AML-193 (cell line): ENCODE measurements around the gene TMED8.
"Not testable (repeated sequence)": the region's sequence is repeated elsewhere in the genome, so short reads cannot be mapped to it uniquely, and the experiment has no call there.

ENCODE experiments used
- DNase-seq, 2 experiments: peaks; one replicate each; lab custom pipeline; 2025; lab: John Stamatoyannopoulos, UW

TMED8 gene, protein sequence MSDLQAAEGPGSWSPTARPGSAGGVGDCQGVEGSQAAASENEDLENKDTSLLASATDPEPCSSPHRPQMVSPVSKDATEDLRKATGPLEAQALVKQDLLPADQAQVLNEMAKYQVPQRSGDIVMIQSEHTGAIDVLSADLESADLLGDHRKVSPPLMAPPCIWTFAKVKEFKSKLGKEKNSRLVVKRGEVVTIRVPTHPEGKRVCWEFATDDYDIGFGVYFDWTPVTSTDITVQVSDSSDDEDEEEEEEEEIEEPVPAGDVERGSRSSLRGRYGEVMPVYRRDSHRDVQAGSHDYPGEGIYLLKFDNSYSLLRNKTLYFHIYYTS

DNA sequence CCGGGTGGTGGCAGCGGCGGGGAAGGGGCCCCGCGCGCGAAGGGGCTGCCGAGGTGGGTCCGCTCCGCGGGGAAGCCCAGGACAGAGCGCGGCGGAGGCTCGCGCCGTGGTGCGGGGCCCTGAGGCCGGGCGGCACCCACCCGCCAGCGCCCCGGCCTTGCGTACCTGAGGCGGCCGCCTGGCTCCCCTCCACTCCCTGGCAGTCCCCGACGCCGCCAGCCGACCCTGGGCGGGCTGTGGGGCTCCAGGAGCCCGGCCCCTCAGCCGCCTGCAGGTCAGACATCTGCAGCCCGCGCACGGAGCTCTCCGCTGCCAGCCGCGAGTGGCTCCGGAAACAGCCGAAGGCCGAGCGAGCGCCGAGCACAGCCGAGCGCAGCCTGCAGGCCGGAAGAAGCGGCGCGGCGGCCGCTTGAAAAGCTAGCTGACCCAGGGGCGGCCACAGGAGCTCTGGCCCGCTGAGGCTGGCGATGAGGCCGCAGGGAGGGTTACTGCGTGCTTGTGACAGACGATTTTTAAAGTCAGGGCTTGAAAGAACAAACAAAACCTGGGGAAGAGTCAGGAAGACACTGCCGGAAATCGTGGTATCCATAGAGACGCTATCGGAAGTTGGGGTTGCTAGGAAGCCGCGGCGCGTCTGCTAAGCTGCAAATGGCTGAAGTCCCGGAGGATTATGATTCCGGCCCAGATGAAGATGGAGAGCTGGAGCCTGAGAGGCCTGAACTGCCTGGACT lies at the start of gene TMED8, which contains the start of gene SAMD15:
Gene TMED8, minus strand, starts transcription at position 324 of the 731 bp plus-strand sequence. Its CDS starts 41 bp downstream, at position 283.
Gene SAMD15, plus strand, starts transcription at position 609 of the 731 bp plus-strand sequence. Its CDS starts 40 bp downstream, at position 649.
- peak; percentile 81 to 83 for DNase-seq

DNA sequence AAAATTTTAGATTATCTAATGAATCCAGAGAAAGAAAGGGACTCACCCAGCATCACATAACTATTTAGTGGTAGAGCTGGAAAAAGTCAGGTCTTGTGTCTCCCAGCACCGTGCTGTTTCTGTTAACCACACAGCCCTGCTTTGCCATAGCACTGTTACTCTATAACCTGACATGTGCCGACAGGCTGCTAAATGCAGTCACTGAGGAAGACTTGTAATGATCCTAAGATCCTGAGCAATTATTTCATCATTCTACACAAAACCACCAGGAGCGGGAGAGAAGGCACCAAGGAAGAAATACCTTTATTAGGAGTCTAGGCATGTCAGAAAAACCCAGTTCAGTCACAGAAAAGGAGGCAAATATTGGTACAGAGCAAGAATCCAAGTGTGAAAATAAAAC lies 49.5 kb upstream of the TMED8 start:
- no peak for DNase-seq

DNA sequence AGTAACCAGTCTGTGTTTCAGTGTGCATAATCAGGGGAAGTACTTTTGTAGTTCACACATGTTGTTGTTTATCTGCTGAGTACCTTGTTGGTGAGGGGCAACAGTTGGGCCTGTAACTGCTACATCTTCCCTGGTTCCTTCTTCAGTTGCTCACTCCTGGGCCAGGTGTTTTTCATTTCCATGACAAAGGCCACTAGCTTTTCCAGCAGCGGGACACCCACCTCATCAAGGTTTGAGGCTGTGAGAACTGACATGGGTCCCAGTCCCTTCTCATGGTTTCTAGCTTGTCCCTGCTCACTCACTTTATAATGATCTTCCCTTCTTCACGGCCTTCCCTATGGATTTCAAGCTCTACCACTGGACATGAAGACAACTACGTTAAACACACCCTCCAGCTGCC lies 48.0 kb upstream of the TMED8 start:
- no peak for DNase-seq

DNA sequence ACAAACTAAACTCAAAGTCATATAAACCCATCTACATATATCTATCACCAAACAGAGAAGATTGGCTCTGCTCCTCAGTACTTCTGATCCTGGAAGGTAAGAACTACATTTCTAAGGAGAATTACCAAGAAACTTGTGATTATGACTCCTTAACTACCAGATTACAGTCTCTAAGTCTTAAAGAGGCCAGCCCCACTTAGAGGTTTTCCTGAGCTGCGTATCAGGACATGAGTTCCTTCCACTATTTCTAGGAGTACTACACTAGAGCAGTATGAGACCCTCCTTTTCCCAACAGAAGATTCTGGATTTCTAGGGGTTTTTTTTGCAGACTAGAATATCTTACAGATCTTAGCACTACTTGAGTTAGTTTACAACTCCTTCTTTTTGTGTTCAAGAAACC lies 46.5 kb upstream of the TMED8 start, which contains the start of gene NOXRED1:
Gene NOXRED1, minus strand, starts transcription at position 101 of the 400 bp plus-strand sequence. CDS start 634 bp downstream, outside the sequence.
- DNase-seq = no peak

DNA sequence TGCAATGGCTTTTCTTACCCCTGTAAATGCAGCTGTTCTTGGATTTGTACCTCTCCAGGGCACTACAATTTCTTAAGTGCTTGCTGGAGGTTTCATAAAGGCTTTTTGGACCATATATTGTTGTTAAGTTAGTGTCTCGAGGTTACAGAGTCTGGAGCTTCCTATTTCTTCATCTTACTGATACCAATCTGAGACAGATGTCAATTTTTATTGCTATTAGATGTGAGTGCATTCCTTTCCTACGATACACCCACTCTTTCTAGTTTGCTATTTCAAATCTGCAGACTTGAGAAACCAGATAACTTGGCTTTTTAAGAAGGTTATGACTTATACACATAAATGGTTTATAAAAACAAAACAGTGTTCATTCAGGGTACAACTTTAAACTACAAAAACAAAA lies 44.3 kb upstream of the TMED8 start:
- DNase-seq = no peak

DNA sequence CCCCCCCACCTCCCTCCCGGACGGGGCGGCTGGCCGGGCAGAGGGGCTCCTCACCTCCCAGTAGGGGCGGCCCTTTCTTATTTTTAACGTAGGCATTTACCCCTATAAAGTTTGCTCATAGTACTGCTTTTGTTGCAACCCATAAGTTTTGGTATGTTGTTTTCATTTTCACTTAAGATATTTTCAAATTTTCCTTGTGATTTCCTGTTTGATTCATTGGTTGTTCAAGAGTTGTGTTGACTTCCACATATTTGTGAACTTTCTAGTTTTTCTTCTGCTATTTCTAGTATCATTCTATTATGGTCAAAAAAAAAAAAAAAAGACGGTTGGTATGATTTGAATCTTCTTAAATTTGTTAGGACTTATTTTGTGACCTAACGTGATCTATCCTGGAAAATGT lies 39.9 kb upstream of the TMED8 start:
- DNase-seq = no peak

DNA sequence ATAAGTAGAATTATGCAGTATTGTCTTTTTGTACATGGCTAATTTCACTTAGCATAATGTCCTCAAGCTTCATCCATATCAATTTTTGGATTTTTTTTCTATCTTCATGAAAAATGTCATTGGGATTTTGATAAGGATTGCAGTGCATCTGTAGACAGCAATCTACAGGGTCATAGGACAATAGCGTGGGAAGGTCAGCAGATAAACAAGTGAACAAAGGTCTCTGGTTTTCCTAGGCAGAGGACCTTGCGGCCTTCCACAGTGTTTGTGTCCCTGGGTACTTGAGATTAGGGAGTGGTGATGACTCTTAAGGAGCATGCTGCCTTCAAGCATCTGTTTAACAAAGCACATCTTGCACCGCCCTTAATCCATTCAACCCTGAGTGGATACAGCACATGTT lies 39.2 kb upstream of the TMED8 start:
- not testable (repeated sequence) for DNase-seq

DNA sequence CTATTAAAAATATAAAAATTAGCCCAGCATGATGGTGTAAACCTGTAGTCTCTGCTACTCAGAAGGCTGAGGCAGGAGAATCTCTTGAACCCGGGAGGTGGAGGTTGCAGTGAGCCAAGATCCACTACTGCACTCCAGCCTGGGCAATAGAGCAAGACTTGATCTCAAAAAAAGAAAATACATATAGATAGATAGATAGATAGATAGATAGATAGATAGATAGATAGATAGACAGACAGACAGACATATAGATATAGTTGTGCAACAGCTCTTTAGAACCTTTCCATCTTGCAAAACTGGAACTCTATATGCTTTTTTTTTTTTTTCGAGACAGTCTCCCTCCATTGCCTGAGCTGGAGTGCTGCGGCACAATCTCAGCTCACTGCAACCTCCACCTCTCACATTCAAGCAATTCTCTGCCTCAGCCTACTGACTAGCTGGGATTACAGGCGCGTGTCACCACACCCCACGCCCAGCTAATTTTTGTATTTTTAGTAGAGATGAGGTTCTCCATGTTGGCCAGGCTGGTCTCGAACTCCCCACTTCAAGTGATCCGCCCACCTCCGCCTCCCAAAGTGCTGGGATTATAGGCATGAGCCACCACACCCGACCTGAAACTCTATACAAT lies 38.6 kb upstream of the TMED8 start:
- DNase-seq = not testable (repeated sequence)

DNA sequence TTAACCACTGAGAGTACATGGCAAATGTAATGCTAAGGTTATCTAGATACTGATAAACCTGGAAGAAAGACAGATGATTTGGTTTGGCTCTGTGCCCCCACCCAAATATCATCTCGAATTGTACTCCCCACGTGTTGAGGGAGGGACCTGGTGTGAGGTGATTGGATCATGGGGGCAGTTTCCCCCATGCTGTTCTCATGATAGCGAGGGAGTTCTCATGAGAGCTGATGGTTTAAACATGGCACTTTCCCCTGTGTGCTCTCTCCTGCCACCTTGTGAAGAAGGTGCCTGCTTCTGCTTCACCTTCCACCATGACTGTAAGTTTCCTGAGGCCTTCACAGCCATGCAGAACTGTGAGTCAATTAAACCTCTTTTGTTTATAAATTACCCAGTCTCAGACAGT lies 32.2 kb upstream of the TMED8 start:
- DNase-seq = no peak

DNA sequence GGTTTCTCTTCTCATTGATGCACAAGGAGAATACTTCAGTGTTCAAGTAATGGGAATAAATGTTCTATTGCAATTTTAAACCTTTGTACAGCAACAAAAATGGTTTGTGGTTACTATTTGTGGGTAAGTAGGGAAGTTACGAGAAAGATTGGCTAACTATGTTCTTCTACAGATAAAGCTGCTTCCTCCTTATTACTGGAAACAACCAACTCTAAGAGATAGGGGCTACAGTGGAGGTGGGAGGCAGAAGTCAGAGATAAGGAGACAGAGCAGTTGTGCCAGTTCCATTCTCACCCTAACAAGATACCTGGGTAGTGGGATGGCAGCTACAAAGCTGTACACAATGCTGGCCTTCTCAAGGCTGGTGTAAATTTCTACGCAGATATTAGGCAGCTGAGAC lies 30.3 kb upstream of the TMED8 start:
- DNase-seq = peak; percentile 85 to 86

DNA sequence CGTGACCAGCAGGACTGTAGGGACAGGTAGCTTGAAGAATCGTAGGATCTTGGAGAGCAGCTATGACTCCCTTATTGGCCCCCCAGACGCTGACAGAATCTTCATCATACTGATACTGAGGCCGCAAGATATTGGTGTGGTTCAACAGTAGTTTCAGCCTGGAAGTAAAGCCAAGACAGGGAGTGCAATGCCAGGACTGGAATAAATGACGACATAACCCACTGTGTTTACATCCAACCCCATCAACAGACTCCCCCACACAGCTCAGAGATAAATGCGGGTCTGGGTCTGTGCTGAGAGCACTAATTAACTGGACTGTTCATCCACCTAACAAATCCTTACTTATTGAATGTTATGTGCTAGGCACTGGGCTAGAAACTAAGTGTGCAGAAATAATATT lies 29.8 kb upstream of the TMED8 start:
- peak in 1 of 2 experiments; percentile 5 for DNase-seq

DNA sequence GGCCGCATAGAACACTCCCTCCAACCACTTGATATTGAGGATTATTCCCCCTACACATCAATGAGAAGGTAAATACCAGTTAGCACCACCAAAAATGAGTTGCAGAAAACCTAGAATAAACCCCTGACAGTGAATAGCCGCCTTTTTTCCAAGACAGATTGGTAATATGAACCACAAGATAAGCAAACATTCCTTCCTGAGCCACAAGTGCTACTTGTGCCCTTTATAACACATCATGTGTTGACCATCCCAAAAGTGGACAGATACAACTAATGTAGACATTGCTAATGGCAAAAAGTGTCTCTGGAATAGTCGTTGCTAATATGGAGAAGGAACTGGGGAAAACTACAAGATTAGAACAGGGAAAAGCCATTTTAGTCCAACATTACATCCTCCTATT lies 29.2 kb upstream of the TMED8 start:
- DNase-seq = no peak

DNA sequence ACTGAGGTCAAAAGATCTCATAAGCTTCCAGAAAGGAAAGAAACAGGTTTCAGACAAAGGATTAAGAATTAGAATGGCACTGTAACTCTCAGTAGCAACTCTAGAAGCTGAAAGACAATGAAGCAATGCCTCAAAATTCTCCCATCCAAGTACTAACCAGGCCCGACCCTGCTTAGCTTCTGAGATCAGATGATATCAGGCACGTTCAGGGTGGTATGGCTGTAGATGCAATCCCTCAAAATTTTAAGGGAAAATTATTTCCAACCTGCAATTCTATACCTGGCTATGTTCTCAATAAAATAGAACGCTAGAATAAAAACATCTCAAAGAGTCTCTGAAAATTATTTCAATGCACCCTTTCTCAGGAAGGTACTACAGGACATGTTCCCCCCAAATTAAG lies 26.9 kb upstream of the TMED8 start:
- DNase-seq = no peak

DNA sequence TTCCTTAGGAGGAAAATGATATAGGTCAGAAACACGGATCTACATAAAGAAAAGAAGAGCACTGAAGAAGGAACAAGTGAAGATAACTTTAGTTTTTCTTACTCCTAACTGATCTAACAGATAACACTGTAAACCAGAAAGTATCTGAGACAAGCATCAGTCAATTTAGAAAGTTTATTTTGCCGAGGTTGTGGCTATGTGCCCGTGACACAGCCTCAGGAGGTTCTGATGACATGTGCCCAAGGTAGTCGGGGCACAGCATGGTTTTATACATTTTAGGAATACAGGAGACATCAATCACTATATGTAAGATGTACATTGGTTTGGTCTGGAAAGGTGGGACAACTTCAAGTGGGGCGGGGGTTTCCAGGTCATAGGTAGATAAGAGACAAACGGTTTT lies 23.3 kb upstream of the TMED8 start:
- DNase-seq = no peak

DNA sequence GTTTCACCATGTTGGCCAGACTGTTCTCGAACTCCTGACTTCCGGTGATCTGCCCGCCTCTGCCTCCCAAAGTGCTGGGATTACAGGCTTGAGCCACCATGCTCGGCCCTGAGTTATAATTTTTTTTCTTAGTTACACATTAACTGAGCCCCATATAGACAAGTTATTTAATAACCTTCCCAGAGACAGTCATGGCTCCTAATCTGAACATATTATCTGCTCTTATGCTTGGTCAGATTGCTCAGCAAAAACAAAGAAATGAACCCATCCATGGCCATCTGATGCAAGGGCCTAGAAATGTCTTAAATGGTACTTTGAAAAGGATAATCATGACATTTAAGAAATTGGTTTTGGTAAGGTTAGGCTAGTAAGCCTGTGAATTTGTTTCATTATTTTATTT lies 13.3 kb upstream of the TMED8 start:
- DNase-seq = no peak

DNA sequence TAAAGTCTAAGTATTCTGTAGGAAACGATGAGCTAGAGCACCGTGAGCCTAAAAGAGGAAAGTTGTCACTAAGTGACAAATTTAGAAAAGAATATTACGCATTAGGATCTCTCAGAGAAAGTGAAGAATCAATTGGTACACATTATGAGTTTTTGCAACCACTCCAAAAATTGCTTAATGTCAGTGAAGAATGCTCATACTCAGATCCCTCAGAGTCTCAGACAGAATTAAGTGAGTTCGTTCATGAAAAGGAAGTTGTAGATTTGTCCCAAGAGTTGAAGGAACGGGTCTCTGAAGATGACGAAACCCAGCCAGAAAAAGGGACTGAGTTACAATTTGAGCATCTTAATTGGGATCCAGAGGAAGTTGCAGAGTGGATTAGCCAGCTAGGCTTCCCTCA lies 1.8 kb upstream of the TMED8 start:
- DNase-seq = peak; percentile 12 to 42

DNA sequence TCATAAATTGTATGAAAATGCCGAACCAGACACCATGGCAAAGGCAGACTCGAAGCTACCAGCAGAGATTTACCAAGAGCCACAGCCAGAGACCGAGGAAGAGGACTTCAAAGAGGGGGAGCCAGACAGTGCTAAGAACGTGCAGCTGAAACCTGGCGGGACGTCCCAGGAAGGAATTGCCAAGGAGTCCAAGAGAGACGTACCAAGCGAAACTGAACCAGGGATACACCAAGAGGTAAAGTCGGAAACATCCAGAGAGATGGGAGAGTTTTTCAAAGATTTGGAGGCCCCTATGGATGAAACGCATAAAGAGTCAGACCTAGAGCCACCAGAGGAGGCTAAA lies 579 bp upstream of the TMED8 start:
- DNase-seq = no peak

DNA sequence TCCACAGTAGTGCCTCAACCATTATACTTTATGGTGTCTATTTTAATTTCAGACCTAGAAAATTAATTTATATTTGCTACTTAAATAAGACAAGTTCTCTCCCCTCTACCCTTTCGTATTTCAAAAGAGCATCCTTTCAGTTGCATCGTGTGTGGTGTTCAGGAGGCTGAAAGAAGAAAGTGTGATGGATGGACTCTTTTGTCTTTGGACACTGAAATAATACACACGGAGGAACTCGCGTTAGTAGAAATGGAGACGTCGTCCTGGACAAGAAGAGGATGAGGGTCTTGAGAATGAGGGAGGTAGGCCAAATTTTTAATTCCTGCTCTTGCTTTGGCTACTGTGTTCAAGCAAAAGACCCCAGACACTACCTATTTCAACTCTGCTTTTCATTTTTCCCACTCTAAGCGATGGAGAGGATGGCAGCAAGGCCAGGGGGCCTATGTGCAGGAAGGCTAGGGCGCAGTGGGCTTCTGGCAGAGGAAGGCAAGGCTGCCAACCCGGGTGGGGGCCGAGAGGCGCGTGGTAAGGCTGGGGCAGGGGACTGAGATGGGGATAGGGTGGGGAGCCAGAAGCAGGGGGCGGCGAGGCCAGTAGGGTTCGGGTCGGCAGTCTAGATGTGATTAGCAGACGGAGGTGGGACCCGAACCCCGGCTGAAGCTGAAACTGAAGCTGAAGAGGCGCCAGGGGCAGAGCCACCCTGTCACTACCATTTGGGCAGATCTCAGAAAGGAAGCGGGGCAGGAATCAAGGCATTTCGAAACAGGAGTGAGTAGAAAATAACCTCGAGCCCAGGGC lies 722 bp downstream of the TMED8 start:
- no peak for DNase-seq

DNA sequence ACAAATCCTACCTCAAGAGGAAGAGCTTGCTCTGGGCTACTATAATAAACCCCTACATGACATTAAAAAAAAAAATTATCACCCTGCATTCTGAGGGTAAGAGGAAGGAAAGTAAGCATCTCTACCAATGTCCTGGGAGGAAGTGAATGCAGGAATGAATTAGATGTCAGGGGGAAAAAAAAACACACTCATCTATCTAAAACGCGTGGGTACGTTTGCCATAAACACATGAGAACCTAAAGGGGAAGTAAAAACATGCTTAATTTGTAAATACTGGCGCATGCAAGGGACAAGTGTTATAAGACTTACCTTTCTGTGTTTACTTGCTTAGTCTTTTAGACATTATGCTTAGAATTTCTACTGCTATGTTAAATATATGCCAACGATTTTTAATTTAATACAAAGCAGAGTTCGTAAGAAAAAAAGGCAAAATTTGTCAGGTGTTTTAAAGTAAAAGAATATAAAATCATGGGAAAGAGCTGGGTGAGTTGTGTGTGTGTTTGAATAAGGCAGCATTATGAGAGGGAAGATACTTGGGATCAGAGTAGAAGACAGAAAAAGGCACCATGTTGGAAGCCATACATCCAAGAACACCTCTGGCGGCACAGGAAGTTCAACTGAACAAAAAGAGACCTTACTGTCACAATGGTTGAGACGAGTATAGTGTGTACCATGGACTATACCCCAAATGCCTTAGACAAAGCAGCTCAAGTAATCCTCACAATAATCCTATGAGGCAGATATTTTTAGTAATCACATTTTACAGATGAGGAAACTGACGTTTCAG lies 1.5 kb downstream of the TMED8 start:
- DNase-seq = peak; percentile 22 to 23

DNA sequence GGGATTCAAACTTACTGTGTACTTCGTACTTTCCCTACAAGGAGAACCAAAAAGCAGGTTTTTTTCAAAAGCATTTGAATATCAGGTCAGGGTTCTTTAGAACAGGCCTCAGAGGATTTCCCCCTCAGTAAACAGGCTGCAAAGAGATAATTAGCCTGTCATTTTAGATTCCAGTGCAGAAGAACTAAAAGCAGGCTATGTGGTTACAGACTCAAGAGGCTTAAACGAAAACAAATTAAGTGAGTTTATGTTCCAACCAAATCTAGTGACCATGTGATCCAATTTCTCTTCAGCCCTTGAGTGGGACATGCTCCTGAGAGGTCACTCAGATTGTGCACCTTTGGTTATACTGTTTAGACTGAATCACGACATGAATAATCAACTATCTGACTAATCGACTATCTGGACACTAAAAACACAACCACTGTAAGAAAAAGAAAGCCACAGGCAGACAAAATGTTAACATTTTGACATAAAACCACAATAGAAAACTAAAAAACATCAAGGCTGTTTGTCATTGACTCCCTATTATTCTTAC lies 4.5 kb downstream of the TMED8 start:
- DNase-seq = no peak

DNA sequence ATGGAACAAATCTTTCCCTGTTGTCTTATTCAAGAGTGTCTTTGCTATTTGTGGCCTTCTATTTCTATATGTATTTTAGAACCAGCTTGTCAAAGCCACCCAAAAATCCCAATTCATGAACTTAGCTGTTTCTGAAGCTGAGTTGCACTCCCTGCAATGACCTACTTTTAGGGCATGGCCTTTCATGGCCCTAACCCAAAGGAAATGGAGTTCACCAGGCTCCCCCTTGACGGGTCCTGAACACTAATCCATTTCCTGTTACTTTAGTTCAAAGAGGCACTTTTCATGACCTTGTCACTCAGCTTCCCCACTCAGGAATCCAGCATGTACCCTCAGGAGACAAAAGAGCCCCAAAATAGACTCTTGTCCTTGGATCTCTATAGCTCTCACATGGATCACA lies 7.6 kb downstream of the TMED8 start:
- no peak for DNase-seq
